Testis (tissue), 3 donors: ENCODE measurements around the gene SELENOP. TPM values are rescaled to one million over a fixed set of nuclear protein-coding genes. Genes with fewer than 3 reads are reported as not detected.

Experiments
- DNase-seq: peaks from one replicate; pipeline ENCODE4 v3.0.0-alpha.2; 2019
- H3K27ac ChIP-seq, 2 donors: fragments of 200-600 bp; sonication (generic); one replicate each; pipeline ENCODE4 v1.5.1; 2019
- H3K27me3 ChIP-seq: fragments of 200-600 bp; sonication (generic); one replicate; pipeline ENCODE4 v1.5.1; 2019
- H3K36me3 ChIP-seq: fragments of 200-600 bp; sonication (generic); one replicate; pipeline ENCODE4 v1.5.1; 2017; ENCODE audit warnings: low read depth; ENCODE audit errors: missing control alignments
- H3K4me1 ChIP-seq: fragments of 200-600 bp; sonication (generic); one replicate; pipeline ENCODE4 v1.5.1; 2019
- H3K4me3 ChIP-seq, 2 donors: fragments of 200-600 bp; sonication (generic); one replicate each; pipeline ENCODE4 v1.5.1; 2017 to 2019
- H3K9me3 ChIP-seq: fragments of 200-600 bp; sonication (generic); one replicate; pipeline ENCODE4 v1.5.1; 2017
- CTCF ChIP-seq, 3 experiments: fragments of 450-650 bp in 2 of 3; fragments of 200-600 bp in 1 of 3; sonication (generic) in 1 of 3; IDR thresholded peaks; one replicate each; pipeline ENCODE4 v1.5.1; 2016 to 2019; ENCODE audit warnings: antibody characterized with exemption in 3 of 3, mild to moderate bottlenecking in 2 of 3, moderate library complexity in 1 of 3
- POLR2A ChIP-seq: fragments of 450-650 bp; IDR thresholded peaks from one replicate; pipeline ENCODE4 v1.6.1; 2017; ENCODE audit warnings: antibody characterized with exemption, mild to moderate bottlenecking, moderate library complexity
- WGBS, 2 donors: methylation state at CpG; one replicate each; pipeline ENCODE4 v1.1.5; 2018; 5-methylcytosine and 5-hydroxymethylcytosine counted together
- intact Hi-C: fragments of 100-400 bp; cut with DNase I; formaldehyde crosslinking; loops from one replicate; pipeline ENCODE4 v1.15.1; 2023; ENCODE audit warnings: low total_unique reads
- polyA plus RNA-seq: library from polyadenylated mRNA; stranded (reverse); fragments of 350-450 nt; fragmentation: Illumina TruSeq; extraction: RNeasy Lipid Tissue Mini Kit (QIAGEN cat#74804); gene quantifications from one replicate; pipeline ENCODE4 v1.2.3, GENCODE V29; 2014; ENCODE audit warnings: low read depth, low replicate concordance; ENCODE audit not compliant: insufficient read depth
- total RNA-seq, 2 donors: library from RNA; depleted of rRNA; stranded (reverse); fragments of >200 nt; gene quantifications; one replicate each; pipeline ENCODE4 v1.2.3, GENCODE V29; 2016

SELENOP gene
- total and polyA plus RNA-seq, 3 donors from 2014 or later = 52.1 to 156 (median 125) TPM

GRCh38 chr5:42772265-42772993 lies 39.3 kb downstream of the SELENOP start:
- TF ChIP-seq CTCF (IDR thresholded peaks at IDR 0.05) (no peak), POLR2A (no peak)
- DNase-seq = no peak
- intact Hi-C loops = no loop called here
- Histone ChIP-seq H3K4me1 (no peaks in the 10 kb centered on the region), H3K27ac (no peak overlapping the region), H3K4me3 (no peak overlapping the region), H3K36me3 (no peaks in the 10 kb centered on the region), H3K27me3 (no peaks in the 10 kb centered on the region), H3K9me3 (no peaks in the 10 kb centered on the region)
- 56 to 65% methylated on average over 13 of the region's 13 CpGs for WGBS, 2 donors

DNA sequence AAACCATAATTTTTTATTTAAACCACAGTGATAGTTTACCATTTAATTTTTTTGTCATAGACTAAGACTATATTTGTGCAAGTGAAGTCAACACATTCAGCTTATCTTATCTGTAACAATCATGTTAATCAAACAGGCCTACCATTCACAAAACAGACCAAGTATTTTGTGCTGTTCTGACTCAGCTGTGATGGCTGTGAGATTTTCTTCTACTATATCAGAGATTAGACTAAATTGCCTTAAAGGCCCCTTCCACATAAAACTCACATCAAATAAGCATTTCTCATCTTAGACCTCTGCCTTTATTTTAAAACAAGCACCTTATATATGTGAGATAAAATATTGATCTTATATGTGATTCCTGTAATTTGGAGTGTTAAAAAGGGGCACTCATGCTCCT lies 41.7 kb downstream of the SELENOP start:
- Histone ChIP-seq H3K4me3 (no peak overlapping the region), H3K27ac (no peak overlapping the region), H3K27me3 (no peaks in the 10 kb centered on the region), H3K9me3 (no peaks in the 10 kb centered on the region), H3K36me3 (no peaks in the 10 kb centered on the region), H3K4me1 (no peaks in the 10 kb centered on the region)
- intact Hi-C loops = no loop called here
- TF ChIP-seq CTCF (IDR thresholded peaks at IDR 0.05) (no peak), POLR2A (no peak)
- DNase-seq = no peak

- TF ChIP-seq POLR2A (no peak), CTCF (IDR thresholded peaks at IDR 0.05) (no peak)
- intact Hi-C loops = loop anchor here (10.0 kb wide), 1 partner anchor 913 kb away; no protein-coding TSS in a partner anchor
- WGBS, 2 donors = 47 to 67% methylated on average over 1 of the region's 1 CpG
- Histone ChIP-seq H3K27me3 (no peaks in the 10 kb centered on the region), H3K9me3 (no peaks in the 10 kb centered on the region), H3K27ac (no peak overlapping the region), H3K36me3 (no peaks in the 10 kb centered on the region), H3K4me3 (no peak overlapping the region), H3K4me1 (no peaks in the 10 kb centered on the region)
- no peak for DNase-seq
Observed at GRCh38 chr5:42768106-42768504, 43.6 kb downstream of the SELENOP start.

DNA sequence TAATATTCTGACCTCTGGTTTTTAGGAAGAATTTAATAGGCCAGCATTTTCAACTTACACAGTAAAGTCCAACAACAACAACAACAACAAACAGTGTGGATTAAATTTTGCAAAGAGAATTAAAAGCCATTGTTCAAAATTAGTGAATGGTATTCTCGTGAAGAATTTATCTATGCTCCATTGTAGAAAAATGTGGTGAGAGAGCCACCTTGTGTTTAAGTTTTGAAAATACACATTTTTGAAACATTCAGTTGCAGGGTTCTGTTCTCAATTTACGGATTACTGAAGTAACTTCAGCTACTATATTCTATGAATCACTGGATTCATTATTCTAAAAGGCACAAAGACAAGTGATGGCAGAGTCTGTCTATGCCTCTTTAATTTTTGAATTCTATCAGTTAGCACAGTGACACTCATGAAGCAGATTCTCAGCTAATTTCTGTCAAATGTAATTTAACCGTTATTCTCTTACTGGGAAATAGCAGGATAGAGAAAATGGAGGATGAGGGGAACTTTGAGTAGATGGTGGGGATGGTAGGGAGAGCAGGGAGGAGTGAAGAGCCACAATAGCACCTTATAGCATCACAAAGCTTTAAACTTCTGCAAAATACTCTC lies 44.1 kb downstream of the SELENOP start:
- 50 to 51% methylated on average over 3 of the region's 3 CpGs for WGBS, 2 donors
- Histone ChIP-seq H3K27me3 (no peaks in the 10 kb centered on the region), H3K4me3 (no peak overlapping the region), H3K4me1 (no peaks in the 10 kb centered on the region), H3K27ac (no peak overlapping the region), H3K9me3 (no peaks in the 10 kb centered on the region), H3K36me3 (no peaks in the 10 kb centered on the region)
- DNase-seq = no peak
- intact Hi-C loops = loop anchor here (10.0 kb wide), 1 partner anchor 913 kb away; no protein-coding TSS in a partner anchor
- no peak for TF ChIP-seq POLR2A
- peak; percentile 15 to 52 (median 41) for TF ChIP-seq CTCF (IDR thresholded peaks at IDR 0.05)
